LoVo (cell line): ENCODE results near the gene EFCAB3.
"Not testable (repeated sequence)": the region's sequence is repeated elsewhere in the genome, so short reads cannot be mapped to it uniquely, and the experiment has no call there.

ENCODE experiments used
- DNase-seq: peaks from one replicate; pipeline ENCODE4 v3.0.0-alpha.2; 2016; ENCODE audit warnings: low spot score

EFCAB3 gene

GRCh38 chr17:62464422-62464821 is 84.1 kb downstream of the EFCAB3 start:
- not testable (repeated sequence) for DNase-seq

DNA sequence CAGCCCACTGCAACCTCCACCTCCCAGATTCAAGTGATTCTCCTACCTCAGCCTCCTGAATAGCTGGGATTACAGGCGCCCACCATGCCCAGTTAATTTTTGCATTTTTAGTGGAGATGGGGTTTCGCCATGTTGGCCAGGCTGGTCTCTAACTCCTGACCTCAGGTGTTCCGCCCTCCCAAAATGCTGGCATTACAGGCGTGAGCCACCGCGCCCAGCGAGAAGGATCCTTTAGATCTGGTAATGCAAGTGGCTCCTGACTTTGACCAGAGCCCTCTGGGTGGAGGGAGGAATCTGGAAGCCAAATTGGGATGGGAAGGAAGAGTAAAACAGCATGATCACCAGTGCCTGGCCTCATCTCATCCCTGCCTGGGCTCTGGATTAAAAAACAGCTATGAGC is 84.9 kb downstream of the EFCAB3 start:
- not testable (repeated sequence) for DNase-seq
